WTC11 (cell line): Measurements from ENCODE around the gene PRKAG2.

Experiments used
- ELF4 ChIP-seq: sonication (generic); formaldehyde crosslinking; IDR thresholded peaks from 2 replicates; pipeline ENCODE4 v1.8.1; 2022; ENCODE audit warnings: low read depth, mild to moderate bottlenecking, moderate library complexity, missing genetic modification reagents
- JUN ChIP-seq: sonication (generic); formaldehyde crosslinking; IDR thresholded peaks from 2 replicates; pipeline ENCODE4 v1.8.0; 2023; ENCODE audit warnings: mild to moderate bottlenecking, missing genetic modification reagents
- TCF7 ChIP-seq: sonication (generic); formaldehyde crosslinking; IDR thresholded peaks from 2 replicates; pipeline ENCODE4 v1.8.0; 2022; ENCODE audit warnings: mild to moderate bottlenecking, low read depth, missing genetic modification reagents, moderate library complexity
- TEAD4 ChIP-seq: sonication (generic); formaldehyde crosslinking; IDR thresholded peaks from 2 replicates; pipeline ENCODE4 v1.8.0; 2022; ENCODE audit warnings: mild to moderate bottlenecking, missing genetic modification reagents
- TP53 ChIP-seq: sonication (generic); formaldehyde crosslinking; IDR thresholded peaks from 2 replicates; pipeline ENCODE4 v1.8.1; 2023; ENCODE audit warnings: mild to moderate bottlenecking, missing genetic modification reagents
- ZNF121 ChIP-seq: sonication (generic); formaldehyde crosslinking; IDR thresholded peaks from 2 replicates; pipeline ENCODE4 v1.8.0; 2023; ENCODE audit warnings: missing genetic modification reagents
- ZNF263 ChIP-seq: sonication (generic); formaldehyde crosslinking; IDR thresholded peaks from 2 replicates; pipeline ENCODE4 v1.8.1; 2022; ENCODE audit warnings: low read depth, mild to moderate bottlenecking, moderate library complexity, missing genetic modification reagents
- TF ChIP-seq, protein P1 (sequence below): fragments of 250-450 bp; sonication (Bioruptor Pico); IDR thresholded peaks from 2 replicates; pipeline ENCODE4 v1.9.0; 2021; ENCODE audit warnings: moderate library complexity, mild to moderate bottlenecking, inconsistent platforms, borderline replicate concordance
- TF ChIP-seq, protein P2 (sequence below): sonication (generic); formaldehyde crosslinking; IDR thresholded peaks from 2 replicates; pipeline ENCODE4 v1.8.0; 2022; ENCODE audit warnings: mild to moderate bottlenecking, missing genetic modification reagents
- TF ChIP-seq, protein P3 (sequence below): sonication (generic); formaldehyde crosslinking; IDR thresholded peaks from 2 replicates; pipeline ENCODE4 v1.8.0; 2022; ENCODE audit warnings: mild to moderate bottlenecking, missing genetic modification reagents
- TF ChIP-seq, protein P4 (sequence below): fragments of 200-600 bp; IDR thresholded peaks from 2 replicates; pipeline ENCODE4 v1.8.0; 2022; ENCODE audit warnings: antibody characterized with exemption
- TF ChIP-seq, protein P5 (sequence below): sonication (generic); formaldehyde crosslinking; IDR thresholded peaks from 2 replicates; pipeline ENCODE4 v1.8.0; 2023; ENCODE audit warnings: missing genetic modification reagents
- TF ChIP-seq, protein P6 (sequence below): sonication (generic); formaldehyde crosslinking; conservative IDR thresholded peaks from 2 replicates; pipeline ENCODE4 v1.8.1; 2022; ENCODE audit warnings: mild to moderate bottlenecking, missing genetic modification reagents

DNA sequence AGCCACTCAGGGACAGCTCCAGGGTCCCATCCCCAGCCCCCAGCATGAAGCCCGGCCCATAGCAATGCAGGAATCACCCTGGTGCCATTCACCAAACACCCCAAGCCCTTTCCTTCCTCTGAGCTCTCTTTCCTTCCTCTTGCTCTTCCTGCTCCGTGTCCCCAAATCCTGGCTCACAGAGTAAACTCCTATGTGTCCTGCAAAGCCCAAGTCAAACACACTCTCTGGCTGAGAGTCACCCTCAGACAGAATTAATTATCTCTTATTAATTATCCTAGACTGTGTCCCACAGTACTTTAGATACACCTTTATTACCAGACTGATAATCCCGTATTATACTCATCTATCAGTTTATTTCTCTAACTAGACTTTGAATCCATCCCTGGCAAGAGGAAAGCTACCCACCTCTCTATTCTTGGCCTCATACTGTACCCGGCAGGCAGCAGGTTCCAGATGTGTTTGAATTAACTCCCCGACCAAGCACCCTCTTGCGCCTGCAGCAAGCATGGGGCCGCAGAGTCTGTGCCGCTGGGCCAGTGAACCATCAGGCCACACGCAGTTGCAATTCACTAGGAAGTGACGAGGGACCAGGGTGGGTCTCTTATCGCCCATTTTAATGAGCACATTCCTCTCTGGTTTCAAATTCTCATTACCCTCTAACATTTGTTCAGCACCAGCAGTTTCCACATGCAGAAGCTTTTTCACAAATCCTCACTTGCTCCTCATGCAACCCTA lies 86.7 kb downstream of the PRKAG2 start:
- TF ChIP-seq, protein P1, sequence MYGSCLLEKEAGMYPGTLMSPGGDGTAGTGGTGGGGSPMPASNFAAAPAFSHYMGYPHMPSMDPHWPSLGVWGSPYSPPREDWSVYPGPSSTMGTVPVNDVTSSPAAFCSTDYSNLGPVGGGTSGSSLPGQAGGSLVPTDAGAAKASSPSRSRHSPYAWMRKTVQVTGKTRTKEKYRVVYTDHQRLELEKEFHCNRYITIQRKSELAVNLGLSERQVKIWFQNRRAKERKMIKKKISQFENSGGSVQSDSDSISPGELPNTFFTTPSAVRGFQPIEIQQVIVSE (CRISPR knock-in tag): no peak
- TF ChIP-seq, protein P2, sequence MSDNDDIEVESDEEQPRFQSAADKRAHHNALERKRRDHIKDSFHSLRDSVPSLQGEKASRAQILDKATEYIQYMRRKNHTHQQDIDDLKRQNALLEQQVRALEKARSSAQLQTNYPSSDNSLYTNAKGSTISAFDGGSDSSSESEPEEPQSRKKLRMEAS (CRISPR knock-in tag): no peak
- TF ChIP-seq, protein P3, sequence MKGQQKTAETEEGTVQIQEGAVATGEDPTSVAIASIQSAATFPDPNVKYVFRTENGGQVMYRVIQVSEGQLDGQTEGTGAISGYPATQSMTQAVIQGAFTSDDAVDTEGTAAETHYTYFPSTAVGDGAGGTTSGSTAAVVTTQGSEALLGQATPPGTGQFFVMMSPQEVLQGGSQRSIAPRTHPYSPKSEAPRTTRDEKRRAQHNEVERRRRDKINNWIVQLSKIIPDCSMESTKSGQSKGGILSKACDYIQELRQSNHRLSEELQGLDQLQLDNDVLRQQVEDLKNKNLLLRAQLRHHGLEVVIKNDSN (CRISPR knock-in tag): no peak
- TF ChIP-seq, protein P4, sequence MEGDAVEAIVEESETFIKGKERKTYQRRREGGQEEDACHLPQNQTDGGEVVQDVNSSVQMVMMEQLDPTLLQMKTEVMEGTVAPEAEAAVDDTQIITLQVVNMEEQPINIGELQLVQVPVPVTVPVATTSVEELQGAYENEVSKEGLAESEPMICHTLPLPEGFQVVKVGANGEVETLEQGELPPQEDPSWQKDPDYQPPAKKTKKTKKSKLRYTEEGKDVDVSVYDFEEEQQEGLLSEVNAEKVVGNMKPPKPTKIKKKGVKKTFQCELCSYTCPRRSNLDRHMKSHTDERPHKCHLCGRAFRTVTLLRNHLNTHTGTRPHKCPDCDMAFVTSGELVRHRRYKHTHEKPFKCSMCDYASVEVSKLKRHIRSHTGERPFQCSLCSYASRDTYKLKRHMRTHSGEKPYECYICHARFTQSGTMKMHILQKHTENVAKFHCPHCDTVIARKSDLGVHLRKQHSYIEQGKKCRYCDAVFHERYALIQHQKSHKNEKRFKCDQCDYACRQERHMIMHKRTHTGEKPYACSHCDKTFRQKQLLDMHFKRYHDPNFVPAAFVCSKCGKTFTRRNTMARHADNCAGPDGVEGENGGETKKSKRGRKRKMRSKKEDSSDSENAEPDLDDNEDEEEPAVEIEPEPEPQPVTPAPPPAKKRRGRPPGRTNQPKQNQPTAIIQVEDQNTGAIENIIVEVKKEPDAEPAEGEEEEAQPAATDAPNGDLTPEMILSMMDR: no peak
- no peak for TF ChIP-seq ELF4 (CRISPR knock-in tag)
- no peak for TF ChIP-seq JUN (CRISPR knock-in tag)
- no peak for TF ChIP-seq TEAD4 (CRISPR knock-in tag)
- TF ChIP-seq, protein P5, sequence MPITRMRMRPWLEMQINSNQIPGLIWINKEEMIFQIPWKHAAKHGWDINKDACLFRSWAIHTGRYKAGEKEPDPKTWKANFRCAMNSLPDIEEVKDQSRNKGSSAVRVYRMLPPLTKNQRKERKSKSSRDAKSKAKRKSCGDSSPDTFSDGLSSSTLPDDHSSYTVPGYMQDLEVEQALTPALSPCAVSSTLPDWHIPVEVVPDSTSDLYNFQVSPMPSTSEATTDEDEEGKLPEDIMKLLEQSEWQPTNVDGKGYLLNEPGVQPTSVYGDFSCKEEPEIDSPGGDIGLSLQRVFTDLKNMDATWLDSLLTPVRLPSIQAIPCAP: no peak
- no peak for TF ChIP-seq ZNF263
- TF ChIP-seq ZNF121 (CRISPR knock-in tag): no peak
- no peak for TF ChIP-seq TCF7
- TF ChIP-seq, protein P6, sequence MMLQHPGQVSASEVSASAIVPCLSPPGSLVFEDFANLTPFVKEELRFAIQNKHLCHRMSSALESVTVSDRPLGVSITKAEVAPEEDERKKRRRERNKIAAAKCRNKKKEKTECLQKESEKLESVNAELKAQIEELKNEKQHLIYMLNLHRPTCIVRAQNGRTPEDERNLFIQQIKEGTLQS: no peak
- no peak for TF ChIP-seq TP53 (CRISPR knock-in tag)
